Islet precursor cell (in vitro differentiated cells): ENCODE data around the gene OR2D3.
A peak's percentile ranks its signal among the peaks of the same experiment; 100 is the strongest.
"Not testable (repeated sequence)": the region's sequence is repeated elsewhere in the genome, so short reads cannot be mapped to it uniquely, and the experiment has no call there.

ENCODE experiments used
- DNase-seq: peaks from one replicate; pipeline ENCODE4 v3.0.0-alpha.2; 2018

OR2D3 gene

GRCh38 chr11:6920702-6921101, at the start of gene OR2D3:
OR2D3 (plus strand) TSS chr11:6921002; CDS start chr11:6921002, 0 bp downstream.
- no peak for DNase-seq

- no peak for DNase-seq
Measured at GRCh38 chr11:6871278-6871677, 49.5 kb upstream of the OR2D3 start.

- DNase-seq, result no peak
Measured at GRCh38 chr11:6875761-6876160, 45.0 kb upstream of the OR2D3 start.

- DNase-seq, result no peak
Measured at GRCh38 chr11:6876325-6876724, 44.5 kb upstream of the OR2D3 start, which contains the start of gene OR10A4. OR10A4 (plus strand) TSS chr11:6876625; CDS start chr11:6876648, 23 bp downstream.

- DNase-seq, result no peak
Measured at GRCh38 chr11:6876914-6877313, 43.9 kb upstream of the OR2D3 start.

- no peak for DNase-seq
Measured at GRCh38 chr11:6882751-6883150, 38.1 kb upstream of the OR2D3 start.

GRCh38 chr11:6887711-6888110, 33.1 kb upstream of the OR2D3 start:
- DNase-seq, result not testable (repeated sequence)

GRCh38 chr11:6888830-6889229, 32.0 kb upstream of the OR2D3 start:
- DNase-seq, result no peak

- DNase-seq, result no peak
Measured at GRCh38 chr11:6889835-6890234, 31.0 kb upstream of the OR2D3 start.

GRCh38 chr11:6892400-6892799, 28.4 kb upstream of the OR2D3 start, which contains the start of gene OR2D2:
OR2D2 (minus strand) TSS chr11:6892500; CDS start chr11:6892500, 0 bp downstream.
- DNase-seq, result no peak

- no peak for DNase-seq
Measured at GRCh38 chr11:6894097-6894496, 26.7 kb upstream of the OR2D3 start.

GRCh38 chr11:6895010-6895409, 25.8 kb upstream of the OR2D3 start:
- no peak for DNase-seq

- no peak for DNase-seq
Measured at GRCh38 chr11:6898911-6899310, 21.9 kb upstream of the OR2D3 start.

GRCh38 chr11:6900327-6900999, 20.3 kb upstream of the OR2D3 start:
- DNase-seq, result no peak

GRCh38 chr11:6904804-6905203, 16.0 kb upstream of the OR2D3 start:
- DNase-seq, result not testable (repeated sequence)

- DNase-seq, result no peak
Measured at GRCh38 chr11:6911378-6911777, 9.4 kb upstream of the OR2D3 start.

- DNase-seq, result no peak
Measured at GRCh38 chr11:6911948-6912347, 8.9 kb upstream of the OR2D3 start.

GRCh38 chr11:6919698-6920097, 1.1 kb upstream of the OR2D3 start:
- DNase-seq, result no peak

- no peak for DNase-seq
Measured at GRCh38 chr11:6925007-6925577, 4.3 kb downstream of the OR2D3 start.

- DNase-seq, result peak; percentile 71
Measured at GRCh38 chr11:6925636-6926207, 4.9 kb downstream of the OR2D3 start.

GRCh38 chr11:6926208-6927029, 5.6 kb downstream of the OR2D3 start, which contains the start of gene ZNF215:
ZNF215 (plus strand) TSS chr11:6926426; CDS start chr11:6932273, 5,847 bp downstream.
- peak; percentile 98 for DNase-seq

GRCh38 chr11:6927030-6927617, 6.3 kb downstream of the OR2D3 start:
- DNase-seq, result no peak

- no peak for DNase-seq
Measured at GRCh38 chr11:6928916-6929315, 8.1 kb downstream of the OR2D3 start.
